GM21360 (cell line): Measurements from ENCODE around the gene TSPAN15.

Source experiments
- ATAC-seq: cut with Tn5 transposase; IDR thresholded peaks from one replicate; pipeline ENCODE4 v1.9.1; 2021; ENCODE audit warnings: mild to moderate bottlenecking, moderate library complexity; ENCODE audit not compliant: unreplicated experiment

The TSPAN15 gene

DNA sequence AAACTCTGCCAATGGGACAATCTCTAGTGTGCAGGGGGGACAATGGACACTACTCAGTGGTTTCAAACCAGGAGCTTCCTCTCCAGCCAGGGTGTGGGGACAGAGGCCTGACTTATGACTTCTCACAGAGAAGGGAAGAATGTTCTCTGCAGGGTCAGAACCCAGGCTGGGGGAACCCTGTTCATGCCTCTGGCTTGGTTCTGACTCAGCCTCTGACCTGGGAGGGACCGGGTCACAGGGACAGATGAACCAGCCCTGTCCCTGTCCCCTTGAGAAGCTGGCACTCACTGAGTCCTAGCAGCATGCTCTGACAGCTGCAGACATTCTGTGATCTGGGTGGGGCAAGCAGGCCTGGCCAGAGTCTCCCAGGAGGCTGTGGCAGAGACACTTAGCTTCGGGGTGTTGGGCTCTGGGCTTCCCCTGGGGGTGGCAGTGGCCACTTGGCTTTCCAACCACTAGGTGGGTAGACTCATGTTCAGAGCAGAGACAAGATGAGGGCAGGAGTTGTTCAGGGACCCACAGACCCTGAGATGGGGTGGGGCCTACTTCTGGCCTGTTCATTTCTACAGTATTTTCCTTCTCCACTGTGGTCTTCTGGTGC lies 13.6 kb downstream of the TSPAN15 start:
- ATAC-seq, result no peak

DNA sequence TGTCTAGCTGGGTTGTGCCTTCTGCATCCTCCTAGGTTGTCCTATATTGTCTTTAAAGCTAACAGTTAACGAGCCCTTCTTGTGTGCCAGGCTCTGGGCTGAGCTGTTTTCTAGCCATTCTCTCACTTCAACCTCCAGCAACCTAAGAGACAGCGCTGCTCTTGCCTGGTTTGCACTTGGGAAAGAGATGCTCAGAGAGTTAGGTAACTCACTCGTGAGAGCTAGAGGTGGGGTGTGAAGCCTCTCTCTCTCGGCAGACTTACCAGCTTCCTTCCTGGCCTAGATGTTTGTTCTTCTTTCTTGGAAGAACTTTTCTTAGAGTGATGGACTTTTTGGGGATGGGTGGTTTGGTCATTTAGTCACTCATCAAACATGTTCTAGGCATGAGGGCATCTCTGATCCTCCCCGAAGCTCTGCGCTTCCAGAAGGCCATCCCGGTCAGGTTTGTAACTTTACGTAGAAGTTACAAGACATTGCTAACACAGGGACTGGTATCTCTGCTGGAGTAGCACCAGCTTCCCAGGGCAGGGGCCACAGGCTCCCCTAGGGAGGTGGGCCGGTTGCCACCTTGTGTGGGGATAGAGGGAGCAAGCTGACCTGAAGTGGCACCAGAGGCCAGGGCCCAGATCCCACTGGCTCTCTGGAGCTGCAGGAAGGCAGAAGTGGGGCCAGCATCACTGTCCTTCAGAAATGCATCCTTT lies 14.3 kb downstream of the TSPAN15 start:
- no peak for ATAC-seq

DNA sequence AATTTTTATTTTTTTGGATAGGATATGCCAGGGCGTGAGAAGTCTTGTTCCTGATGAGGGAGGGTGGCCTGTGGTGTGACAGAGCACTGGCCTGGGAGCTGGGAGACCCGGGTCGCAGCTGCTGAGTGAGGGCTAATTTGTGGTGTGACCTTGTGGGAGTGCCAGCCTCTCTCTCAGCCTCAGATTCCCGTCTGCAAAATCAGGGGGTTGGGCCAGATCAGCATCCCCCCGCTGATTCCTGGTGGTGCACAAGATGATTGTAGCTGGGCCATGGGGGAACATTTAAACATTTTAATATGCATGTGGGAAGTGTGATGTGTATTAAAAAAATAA lies 14.9 kb downstream of the TSPAN15 start:
- ATAC-seq, result no peak

DNA sequence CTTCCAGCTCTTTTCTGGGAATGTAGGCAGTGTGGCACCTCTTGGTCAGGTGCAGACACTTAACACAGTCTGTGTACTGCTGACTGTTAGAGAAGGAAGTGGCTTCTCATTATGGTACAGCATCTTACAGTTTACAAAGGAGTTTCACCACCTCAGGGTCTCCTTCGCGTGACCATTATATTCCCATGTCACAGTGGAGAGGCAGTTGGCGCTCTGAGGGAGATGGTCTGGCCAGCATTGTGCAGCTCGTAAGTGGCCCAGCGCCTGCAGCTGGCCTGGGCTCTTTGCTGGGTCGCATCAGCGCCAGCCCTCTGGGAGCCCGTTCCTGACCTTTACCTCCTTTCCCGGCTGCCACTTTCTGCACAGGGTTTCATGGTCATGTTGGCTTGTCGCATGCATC lies 15.4 kb downstream of the TSPAN15 start:
- ATAC-seq, result no peak

DNA sequence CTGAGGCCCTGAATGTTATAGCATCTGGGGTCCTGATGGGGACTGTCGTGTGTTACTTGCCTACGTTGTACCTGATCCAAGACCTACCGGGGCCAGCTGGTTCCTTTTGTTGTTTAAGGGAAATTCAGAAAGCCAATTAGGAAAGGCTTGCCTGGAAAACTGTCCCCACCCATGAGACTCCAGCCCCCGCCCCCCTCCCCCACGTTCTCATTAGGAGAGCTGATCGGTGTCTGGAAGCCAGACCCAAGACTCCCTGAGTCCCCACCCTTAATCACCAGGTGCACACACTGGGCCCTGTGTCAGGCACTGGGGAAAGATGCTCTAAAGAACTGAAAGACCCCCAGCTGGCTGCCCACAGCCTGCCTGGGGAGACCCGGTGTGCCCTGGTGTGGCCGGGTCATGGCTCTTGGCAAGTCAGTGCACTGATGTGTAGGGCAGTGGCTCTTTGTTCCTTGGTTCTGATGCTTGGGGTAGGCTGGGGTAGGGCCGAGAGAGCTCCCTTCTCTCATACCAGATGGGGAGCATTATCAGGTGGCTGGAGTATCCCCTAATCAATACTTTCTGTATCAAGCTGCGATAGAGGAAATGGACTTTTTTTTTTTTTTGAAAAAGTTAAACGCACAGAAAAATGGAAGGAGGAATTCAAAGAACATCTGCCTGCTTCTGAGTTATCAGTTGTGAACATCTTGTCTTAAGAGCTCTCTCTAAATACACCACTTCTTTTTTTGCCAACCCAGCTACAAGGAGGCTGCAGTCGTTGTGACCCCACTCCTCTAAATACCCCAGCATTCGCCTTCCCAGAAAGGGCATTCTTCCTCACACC lies 16.9 kb downstream of the TSPAN15 start:
- no peak for ATAC-seq

DNA sequence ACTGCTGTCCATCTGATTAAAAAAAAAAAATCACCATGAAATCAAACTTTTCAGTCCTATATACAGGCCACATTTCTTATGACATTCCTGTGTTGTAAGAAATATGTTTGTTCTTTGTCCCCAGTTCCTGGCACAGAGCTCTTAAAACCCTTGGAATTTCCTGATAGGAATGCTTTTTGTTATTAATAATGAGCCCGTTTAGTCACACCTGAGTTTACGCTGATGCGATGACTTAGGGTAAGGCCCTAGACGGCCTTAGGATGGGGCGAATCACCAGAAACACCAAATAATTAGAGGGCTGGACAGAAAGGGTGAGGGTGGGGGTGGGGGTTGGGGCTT lies 17.5 kb downstream of the TSPAN15 start:
- ATAC-seq, result no peak

DNA sequence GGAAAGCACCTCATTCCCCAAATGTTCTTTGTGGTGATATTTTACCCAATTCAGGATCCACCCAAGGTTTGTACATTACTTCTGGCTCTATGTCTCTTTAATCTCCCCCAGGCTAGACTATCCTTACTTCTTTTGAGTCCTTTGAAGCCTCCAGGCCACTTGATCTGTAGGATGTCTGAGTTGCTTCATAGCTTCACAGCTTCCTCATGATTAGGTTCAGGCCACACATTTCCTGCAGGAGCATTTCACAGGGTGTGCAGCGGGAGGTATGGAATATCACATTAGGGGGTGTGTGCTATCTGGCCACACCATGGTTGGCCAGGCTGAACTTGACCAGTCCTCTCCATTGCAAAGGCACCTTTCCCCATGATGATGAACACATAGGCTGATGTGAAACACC lies 18.7 kb downstream of the TSPAN15 start:
- no peak for ATAC-seq

DNA sequence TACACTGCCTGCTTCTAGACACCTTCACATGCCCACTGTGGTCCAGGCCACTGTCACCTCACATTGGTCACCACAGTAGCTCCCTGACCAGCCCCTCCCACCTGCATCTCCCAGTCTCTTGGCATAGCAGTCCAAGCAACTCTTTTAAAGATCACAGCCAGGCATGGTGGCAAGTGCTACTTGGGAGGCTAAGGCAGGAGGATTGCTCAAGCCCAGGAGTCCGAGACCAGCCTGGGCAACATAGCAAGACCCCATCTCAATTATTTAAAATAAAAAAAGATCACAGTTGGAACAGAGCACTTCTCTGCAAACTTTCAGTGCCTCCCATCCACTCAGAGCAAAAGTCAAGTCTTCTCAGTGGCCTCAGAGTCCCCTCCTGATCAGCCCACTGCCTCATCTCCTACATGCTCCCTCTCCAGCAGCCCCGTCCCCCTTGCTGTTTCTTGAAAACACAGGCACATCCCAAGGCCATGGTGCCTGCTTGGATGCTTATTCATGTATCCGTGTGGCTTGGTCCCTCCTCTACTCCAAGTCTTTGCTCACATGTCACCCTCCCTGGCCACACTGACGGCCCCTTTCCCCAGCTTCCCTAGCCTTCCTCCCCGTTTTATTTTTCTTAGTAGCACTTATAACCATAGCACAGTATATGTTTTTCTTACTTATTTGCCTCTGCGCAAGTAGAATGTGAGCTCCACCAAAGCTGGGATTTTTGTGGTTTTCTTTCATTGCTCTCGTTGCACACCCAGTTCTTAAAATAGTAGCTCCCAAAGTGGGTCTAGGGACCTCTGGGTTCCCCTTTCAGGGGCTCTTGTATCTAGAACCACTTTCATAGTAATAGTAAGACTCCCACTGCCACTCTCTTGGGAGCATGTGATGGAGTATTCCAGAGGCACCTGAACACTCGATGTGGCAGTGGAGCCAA lies 19.5 kb downstream of the TSPAN15 start:
- no peak for ATAC-seq

DNA sequence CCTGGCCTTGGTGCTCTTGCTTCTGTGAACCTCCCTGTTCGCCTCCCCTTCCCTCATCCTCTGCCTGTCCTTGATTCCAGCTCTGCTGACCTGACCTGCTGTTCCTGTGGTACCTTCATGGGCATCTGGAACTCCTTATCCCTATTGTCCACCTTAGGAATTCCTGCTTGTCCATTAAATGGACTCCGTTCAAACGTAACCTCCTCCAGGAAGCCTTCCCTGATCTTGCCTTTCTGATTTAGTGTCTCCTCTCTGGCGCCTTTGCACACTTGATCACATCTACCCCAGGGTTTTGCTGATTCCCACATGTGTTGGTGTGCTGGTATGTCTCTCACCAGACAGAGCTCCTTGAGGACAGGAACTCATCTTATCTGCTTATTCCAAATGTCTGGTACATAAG lies 20.9 kb downstream of the TSPAN15 start:
- ATAC-seq, result no peak

DNA sequence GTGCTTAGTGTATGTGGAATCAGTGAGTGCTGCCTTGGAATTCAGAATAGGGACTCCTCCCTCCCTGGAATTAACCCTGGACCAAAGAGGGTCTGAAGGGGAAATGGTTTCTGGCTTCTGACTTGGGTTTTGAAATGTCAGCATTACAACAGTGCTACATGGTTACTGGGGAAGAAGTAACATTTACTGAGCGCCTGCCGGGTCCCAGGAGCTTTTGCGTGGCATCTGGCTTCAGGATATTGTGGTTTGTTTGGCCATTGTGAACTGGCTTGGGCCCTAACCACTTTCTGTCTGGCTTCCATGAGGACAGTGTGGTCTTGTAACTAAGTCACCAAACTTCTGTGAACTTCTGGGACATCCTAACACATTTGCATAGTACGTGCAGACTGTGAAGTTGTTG lies 21.3 kb downstream of the TSPAN15 start:
- no peak for ATAC-seq

DNA sequence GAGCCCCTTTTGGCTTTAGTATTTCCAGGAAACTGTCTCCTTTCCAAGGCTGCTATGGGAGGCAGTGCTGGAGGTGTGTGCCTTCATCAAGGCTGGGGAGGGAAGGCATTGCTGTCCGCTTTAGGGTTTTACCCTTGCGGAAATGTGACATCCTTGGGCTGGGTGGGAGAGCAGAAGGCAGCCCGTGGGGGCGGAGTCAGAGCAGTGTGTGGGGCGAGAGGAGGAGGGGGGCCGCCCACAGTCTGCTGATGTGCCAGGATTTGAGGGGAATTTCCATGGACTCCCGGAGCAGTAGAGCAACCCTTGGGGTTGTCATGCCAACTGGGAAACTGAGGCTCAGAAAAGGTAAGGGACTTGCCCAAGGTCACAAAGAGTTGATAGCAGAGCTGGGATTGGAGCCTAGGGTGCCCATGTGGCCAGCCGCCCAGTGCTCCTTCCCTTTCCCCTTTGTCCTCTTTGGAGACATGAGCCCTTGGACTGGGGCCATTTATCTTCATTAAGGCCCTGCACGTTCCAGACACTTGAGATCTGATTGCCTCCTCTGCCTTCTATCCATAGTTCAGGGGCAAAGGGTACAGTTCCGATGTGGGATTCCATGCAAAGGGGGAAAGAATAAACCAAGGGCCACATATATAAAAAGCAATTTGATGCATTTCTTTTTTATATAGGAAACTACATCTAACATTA lies 22.2 kb downstream of the TSPAN15 start:
- no peak for ATAC-seq

DNA sequence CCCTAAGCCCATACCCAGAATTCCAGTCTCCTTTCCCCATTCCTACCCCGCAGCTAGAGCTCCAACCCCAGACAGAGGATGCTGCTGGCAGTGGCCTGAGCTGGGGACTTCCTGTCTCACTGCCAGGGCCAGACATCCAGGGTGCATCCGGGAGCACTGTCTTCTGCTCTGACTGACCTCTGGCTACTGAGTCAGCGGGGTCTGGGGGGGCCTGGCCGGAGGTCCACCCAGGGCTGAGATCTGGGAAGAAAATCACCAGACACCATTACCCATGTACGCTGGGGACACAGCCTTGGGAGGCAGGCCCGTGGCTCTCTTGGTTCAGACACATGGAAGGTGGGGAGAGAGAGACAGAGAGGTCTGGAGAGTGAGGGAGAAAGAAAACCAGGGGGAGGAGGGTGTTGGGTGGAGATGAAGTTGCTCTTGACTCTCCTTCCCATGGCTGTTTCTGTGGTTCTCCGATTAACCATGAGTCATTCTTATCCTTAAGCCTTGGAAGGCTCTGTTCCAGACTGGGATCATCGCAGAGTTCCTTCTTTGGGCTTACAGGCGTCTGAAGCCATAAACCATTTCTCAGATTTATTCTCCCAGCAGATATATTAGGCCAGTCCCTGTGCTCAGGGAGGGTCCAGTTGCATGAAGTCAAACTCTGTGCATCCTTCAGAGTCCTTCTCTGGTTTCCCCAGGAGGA lies 23.6 kb downstream of the TSPAN15 start:
- no peak for ATAC-seq

DNA sequence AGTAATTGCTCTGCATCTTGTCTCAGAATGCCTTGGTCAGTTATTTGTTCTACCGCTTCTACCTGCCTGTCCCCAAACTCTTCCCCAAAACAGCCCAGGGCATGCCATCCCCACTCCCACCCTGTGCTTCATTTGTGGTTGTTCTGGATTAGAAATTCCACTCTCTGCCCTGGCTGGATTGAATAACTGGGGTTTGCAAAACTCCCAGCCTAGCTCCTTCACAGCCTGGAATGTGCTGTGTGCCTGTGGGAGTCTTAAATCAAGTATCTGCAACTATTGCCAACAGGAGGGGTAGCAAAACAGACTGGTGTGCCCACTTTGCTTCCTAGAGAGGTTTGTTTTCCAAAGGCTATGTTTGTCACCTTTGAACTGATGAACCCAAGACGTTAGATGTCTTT lies 24.2 kb downstream of the TSPAN15 start:
- ATAC-seq, result no peak

DNA sequence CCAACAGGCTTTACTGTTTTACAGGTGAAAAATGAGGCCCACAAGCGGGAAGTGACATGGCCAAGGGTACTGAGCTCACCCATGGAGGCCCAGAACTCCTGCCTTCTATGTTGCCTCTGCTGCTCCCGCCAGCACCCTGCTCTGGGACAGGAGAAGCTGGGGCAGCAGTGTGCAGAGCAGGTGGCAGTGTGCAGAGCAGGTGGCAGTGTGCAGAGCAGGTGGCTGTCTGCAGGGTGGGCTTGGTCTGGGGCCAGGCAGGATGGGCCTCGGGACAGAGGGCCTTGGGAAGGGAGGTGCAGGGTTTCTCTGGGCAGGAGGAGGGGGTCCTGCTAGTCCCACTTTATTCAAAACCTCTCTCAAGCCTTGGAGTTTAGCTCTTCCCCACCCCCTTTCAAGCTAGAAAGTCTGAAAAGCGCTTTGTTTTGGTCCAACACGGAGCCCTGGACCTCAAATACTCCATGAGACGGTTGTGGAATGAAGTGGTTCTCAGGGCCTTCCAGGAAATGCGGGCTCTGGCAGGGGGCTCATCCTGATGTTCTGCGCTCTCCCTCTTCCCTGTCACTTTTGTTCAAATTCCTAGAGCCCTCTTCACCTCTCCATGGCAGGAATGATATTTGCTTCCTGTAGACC lies 26.8 kb downstream of the TSPAN15 start:
- no peak for ATAC-seq

DNA sequence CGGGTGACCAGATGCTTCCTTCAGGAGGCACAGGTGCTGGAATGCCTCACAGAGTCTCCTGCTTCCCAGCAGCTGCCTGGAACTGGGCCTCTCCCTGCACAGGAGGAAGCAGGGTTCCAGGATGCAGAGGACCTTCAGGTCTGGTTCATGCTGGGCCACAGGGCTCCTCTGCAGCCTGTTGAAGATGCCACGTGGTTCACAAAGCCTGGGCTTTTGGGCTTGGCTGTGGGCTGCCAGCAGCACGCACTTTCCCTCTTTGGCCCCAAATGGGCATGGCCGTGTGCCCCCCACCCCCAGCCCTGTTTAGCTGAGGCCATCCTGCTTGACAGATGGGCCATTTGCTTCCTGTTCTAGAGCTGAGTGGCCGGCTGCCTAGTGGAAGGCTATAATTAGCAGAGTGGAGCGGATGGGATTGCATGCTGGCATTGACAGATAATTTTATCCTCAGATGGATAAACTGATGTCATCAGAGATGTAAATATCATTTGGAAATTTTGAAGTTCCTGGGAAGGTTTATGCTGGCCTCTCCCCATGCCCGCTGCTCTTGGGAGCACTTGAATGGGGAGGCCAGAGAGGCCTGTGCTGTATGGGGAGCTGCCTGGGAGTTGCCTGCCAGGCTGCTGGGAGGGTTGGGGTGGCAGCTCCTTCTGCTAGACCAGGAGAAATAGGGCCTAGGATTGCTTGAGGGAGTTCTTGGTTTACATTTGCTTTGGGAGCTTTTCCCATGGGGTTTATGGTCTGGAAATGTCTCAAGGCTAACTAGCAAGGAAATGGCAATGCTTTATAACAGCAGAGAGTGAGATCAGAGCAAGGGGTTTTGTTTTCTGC lies 28.2 kb downstream of the TSPAN15 start:
- ATAC-seq, result no peak

DNA sequence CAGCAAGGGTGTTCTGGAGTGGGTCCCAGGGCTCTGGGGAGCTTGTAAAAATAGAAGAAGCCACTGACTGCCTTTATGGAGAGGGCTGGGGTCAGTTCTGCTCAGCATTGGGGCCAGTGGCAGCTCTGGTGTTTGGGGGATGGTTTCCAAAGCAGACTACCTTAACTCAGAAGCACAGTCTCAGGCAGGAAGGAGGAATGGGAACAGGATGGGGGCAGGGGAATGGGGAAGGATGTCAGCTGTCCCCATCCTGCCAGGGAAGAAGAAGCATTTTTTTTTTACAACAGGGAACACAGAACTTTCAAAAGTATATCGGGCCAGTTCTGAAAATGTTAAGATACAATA lies 28.8 kb downstream of the TSPAN15 start:
- no peak for ATAC-seq

DNA sequence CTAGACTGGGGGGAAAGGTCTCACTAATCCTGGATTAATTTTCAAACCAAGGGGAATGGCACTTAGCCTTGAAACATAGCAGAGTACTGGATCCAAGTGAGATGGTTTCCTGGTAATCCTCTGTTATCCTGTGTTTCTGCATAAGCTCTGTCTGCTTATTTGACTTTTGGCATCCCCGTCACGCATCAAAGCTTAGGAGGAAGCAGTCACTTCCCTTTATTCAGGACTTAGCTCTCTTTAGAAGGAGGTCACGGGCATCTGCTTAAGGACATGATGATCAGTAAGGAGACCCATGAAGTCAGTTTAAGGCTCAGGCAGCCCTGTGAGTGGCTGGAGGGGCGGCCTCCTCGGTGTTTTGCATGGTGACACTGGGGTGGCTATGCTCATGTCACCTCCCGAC lies 30.0 kb downstream of the TSPAN15 start:
- ATAC-seq, result no peak

DNA sequence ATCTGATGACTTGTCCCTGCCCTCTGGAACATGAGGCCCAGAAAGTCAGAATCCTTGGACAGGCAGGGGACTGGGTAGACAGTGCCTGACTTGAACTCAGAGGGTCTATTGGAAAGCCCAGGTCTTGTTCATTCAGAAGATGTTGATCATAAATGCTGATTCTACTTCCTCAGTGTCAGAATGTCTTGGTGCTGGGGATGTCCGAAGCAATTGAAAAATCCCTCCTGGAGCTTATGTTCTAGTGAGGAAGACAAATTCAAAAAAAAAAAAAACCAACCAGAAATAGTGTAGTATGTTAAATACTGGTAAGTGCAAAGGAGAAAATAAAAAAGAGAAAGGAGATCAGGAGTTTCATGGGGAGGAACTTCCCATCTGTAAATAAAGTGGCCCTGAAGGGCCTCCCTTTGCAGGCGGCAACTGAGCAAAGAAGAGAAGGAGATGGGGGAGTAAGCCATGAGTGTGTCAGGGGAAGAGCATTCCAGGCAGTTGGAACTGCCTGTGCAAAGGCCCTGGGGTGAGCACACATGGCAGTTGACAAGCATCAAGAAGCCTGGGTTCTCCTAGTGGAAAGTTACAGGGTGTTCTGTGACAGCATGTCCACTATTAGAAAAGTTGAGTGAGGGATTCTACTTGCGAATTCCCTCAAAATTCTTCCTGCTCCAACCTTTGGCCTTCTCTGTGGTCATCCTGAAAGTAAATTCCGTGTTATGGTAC lies 30.7 kb downstream of the TSPAN15 start:
- ATAC-seq, result no peak
